ENCODE results near the gene NEB.
"Not testable (repeated sequence)": the region's sequence is repeated elsewhere in the genome, so short reads cannot be mapped to it uniquely, and the experiment has no call there.

The NEB gene

GRCh38 chr2:151607459-151608424 is 126.5 kb downstream of the NEB start:
- DNase-seq, result not testable (repeated sequence)

- DNase-seq, result not testable (repeated sequence)
These were observed 130.7 kb downstream of the NEB start for GRCh38 chr2:151603530-151603929.

- DNase-seq, result not testable (repeated sequence)
These were observed 131.9 kb downstream of the NEB start for GRCh38 chr2:151602402-151602801.

- DNase-seq, result not testable (repeated sequence)
These were observed 132.5 kb downstream of the NEB start for GRCh38 chr2:151601803-151602202.

GRCh38 chr2:151596903-151597608 is 137.2 kb downstream of the NEB start:
- not testable (repeated sequence) for DNase-seq

- not testable (repeated sequence) for DNase-seq
These were observed 142.4 kb downstream of the NEB start for GRCh38 chr2:151591908-151592255.

GRCh38 chr2:151591250-151591907 is 142.9 kb downstream of the NEB start:
- not testable (repeated sequence) for DNase-seq

- DNase-seq, result not testable (repeated sequence)
These were observed 153.0 kb downstream of the NEB start for GRCh38 chr2:151581300-151581699.

- not testable (repeated sequence) for DNase-seq
These were observed 153.6 kb downstream of the NEB start for GRCh38 chr2:151580697-151581096.

GRCh38 chr2:151577116-151577515 is 157.2 kb downstream of the NEB start:
- no peak for DNase-seq

- no peak for DNase-seq
These were observed 158.2 kb downstream of the NEB start for GRCh38 chr2:151576080-151576479.

GRCh38 chr2:151575338-151575737 is 158.9 kb downstream of the NEB start:
- DNase-seq, result peak; percentile 6 to 42 (median 8)

- DNase-seq, result no peak
These were observed 164.1 kb downstream of the NEB start for GRCh38 chr2:151570191-151570590.

- DNase-seq, result no peak
These were observed 165.1 kb downstream of the NEB start for GRCh38 chr2:151569167-151569566.

- DNase-seq, result no peak
These were observed 165.8 kb downstream of the NEB start for GRCh38 chr2:151568501-151568900.

GRCh38 chr2:151567006-151567405 is 167.3 kb downstream of the NEB start:
- no peak for DNase-seq

- DNase-seq, result no peak
These were observed 171.9 kb downstream of the NEB start for GRCh38 chr2:151562398-151562797.

GRCh38 chr2:151560289-151560688 is 174.0 kb downstream of the NEB start:
- no peak for DNase-seq

GRCh38 chr2:151559431-151559830 is 174.8 kb downstream of the NEB start:
- DNase-seq, result not testable (repeated sequence)

- not testable (repeated sequence) for DNase-seq
These were observed 176.4 kb downstream of the NEB start for GRCh38 chr2:151557883-151558282.

GRCh38 chr2:151556121-151556520 is 178.2 kb downstream of the NEB start:
- no peak for DNase-seq

GRCh38 chr2:151552287-151552686 is 182.0 kb downstream of the NEB start:
- peak in 1 of 3 donors; percentile 16 for DNase-seq

- DNase-seq, result no peak
These were observed 182.7 kb downstream of the NEB start for GRCh38 chr2:151551556-151551955.

Data from suppressor macrophage treated with lipopolysaccharide for 1 hour (primary cell).